T follicular helper cell (primary cell): ENCODE results near the gene MAGEA2B.
"Not testable (repeated sequence)": the region's sequence is repeated elsewhere in the genome, so short reads cannot be mapped to it uniquely, and the experiment has no call there.

Experiments
- DNase-seq: peaks from one replicate; pipeline ENCODE4 v3.0.0-alpha.2; 2020; ENCODE audit warnings: low read depth

Gene MAGEA2B

GRCh38 chrX:152758918-152759317 is 44.5 kb downstream of the MAGEA2B start, which contains the start of gene CSAG3:
Gene CSAG3 (plus strand): TSS chrX:152759218.
- DNase-seq, result not testable (repeated sequence)

- DNase-seq, result not testable (repeated sequence)
Observed at GRCh38 chrX:152759544-152759943, 45.1 kb downstream of the MAGEA2B start.

DNA sequence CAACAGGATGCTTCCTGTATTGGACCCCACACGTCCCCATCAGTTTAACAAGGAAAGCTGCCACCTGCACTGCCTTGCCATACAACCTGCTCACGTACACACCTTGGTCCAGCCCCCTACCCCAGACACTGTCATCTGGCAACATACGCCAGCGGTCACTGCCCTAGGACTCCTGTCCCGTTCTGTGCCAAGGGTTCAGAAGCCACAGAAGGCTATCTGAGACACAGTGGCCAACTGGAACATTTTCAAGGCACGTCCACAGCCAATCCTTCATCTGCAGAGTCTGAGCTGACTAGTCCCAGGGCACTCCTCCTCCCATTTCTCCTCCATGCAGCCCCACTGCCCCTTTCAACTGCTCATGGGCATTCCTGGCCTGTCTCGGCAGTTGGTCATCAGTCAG is 47.2 kb downstream of the MAGEA2B start:
- DNase-seq, result not testable (repeated sequence)

DNA sequence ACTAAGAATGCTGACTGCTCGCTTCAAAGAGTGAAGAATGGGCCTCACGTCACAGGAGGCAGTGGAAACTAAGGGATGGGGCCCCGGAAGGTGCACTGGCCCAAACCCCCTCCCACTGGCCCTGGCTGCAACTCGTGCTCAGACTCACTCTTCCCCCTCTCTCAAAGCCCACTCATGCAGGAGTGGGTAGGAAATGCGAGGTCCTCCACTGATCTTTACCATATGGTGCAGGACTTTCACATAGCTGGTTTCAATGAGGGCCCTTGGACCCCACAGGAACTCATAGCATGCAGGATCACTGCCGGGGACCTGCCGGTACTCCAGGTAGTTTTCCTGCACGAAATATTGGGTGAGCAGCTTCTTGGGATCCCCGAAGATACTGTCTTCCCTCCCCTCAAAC is 52.1 kb downstream of the MAGEA2B start:
- DNase-seq, result not testable (repeated sequence)
